ENCODE data around the gene ARHGAP6. TPM values are rescaled to one million over a fixed set of nuclear protein-coding genes. Genes with fewer than 3 reads are reported as not detected.

The ARHGAP6 gene
- total RNA-seq, 1 experiment from 2014 or later = 0.07 TPM

GRCh38 chrX:11585174-11585573, 80.5 kb downstream of the ARHGAP6 start:
- no peak overlapping the region for H2BK15ac ChIP-seq (ENCODE audit: low read depth, low read length)
- H3K27me3 Mint-ChIP-seq (ENCODE audit: low read depth) = peaks cover 27% of the 10 kb centered on the region
- no peaks in the 10 kb centered on the region for H3K4me1 ChIP-seq (ENCODE audit: insufficient read depth, low read length)
- no peak overlapping the region for H3K4ac ChIP-seq (ENCODE audit: low read depth, low read length)
- H3K9me3 ChIP-seq (ENCODE audit: control insufficient read depth, low read depth, low read length) = no peaks in the 10 kb centered on the region
- H3K9ac ChIP-seq (ENCODE audit: extremely low read depth, insufficient read length, low read length) = no peak overlapping the region
- H3K18ac ChIP-seq (ENCODE audit: insufficient read length, low read depth, low read length) = no peak overlapping the region
- WGBS (ENCODE audit: extremely low coverage, insufficient read length, low lambda C conversion rate) = no CpG with 5 or more reads among the region's 1 CpG
- no peak overlapping the region for H2AK5ac ChIP-seq (ENCODE audit: insufficient read length, low read length)
- no peak overlapping the region for H3K14ac ChIP-seq (ENCODE audit: insufficient read depth, low read length)
- no peak overlapping the region for H3K23ac ChIP-seq (ENCODE audit: insufficient read length, low read depth, low read length)
- H4K91ac ChIP-seq (ENCODE audit: insufficient read length, low read depth, low read length) = no peak overlapping the region
- H3K4me1 Mint-ChIP-seq = no peaks in the 10 kb centered on the region
- H3K4me3 Mint-ChIP-seq = no peak overlapping the region
- no peak overlapping the region for H3K27ac ChIP-seq (ENCODE audit: insufficient read length, low read depth, low read length)
- no peak overlapping the region for H4K8ac ChIP-seq (replicated peaks; ENCODE audit: insufficient read length, low read depth, low read length)
- no peaks in the 10 kb centered on the region for H3K27me3 ChIP-seq (ENCODE audit: insufficient read depth, low read length)
- no peaks in the 10 kb centered on the region for H3K79me2 ChIP-seq (ENCODE audit: insufficient read depth, low read length)
- H3K4me2 ChIP-seq (ENCODE audit: insufficient read depth, insufficient read length, low read length) = no peak overlapping the region
- H3K56ac ChIP-seq (ENCODE audit: insufficient read length, low read depth, low read length) = no peak overlapping the region
- peaks cover 0 to 3% (median 0%) of the 10 kb centered on the region in 3 experiments; a peak in 1 of 7 replicates for H3K36me3 Mint-ChIP-seq (ENCODE audit: insufficient read depth in 1 of 3, low read depth in 3 of 3)
- no peaks in the 10 kb centered on the region for H4K20me1 ChIP-seq (ENCODE audit: control insufficient read depth, insufficient read depth, insufficient read length)
- no peak overlapping the region for H2BK20ac ChIP-seq (ENCODE audit: low read depth, low read length, poor library complexity, severe bottlenecking)
- H3K23me2 ChIP-seq (ENCODE audit: insufficient read length, low read depth, low read length, poor library complexity, severe bottlenecking) = no peaks in the 10 kb centered on the region
- no peak overlapping the region for H2BK120ac ChIP-seq (ENCODE audit: low read depth, low read length, poor library complexity, severe bottlenecking)
- no peak for DNase-seq
- peaks cover 53 to 60% of the 10 kb centered on the region in 2 experiments for H3K9me3 Mint-ChIP-seq
- H3T11ph ChIP-seq (ENCODE audit: low read length) = no peak overlapping the region
- H2BK12ac ChIP-seq (ENCODE audit: insufficient read length, low read depth, low read length) = no peak overlapping the region
- no peak for TF ChIP-seq CTCF (conservative IDR thresholded peaks at IDR 0.05)
- H2BK5ac ChIP-seq (ENCODE audit: insufficient read length, low read length) = no peak overlapping the region
- no peak overlapping the region for H3K27ac Mint-ChIP-seq
- H4K5ac ChIP-seq (ENCODE audit: insufficient read length, low read depth, low read length) = no peak overlapping the region
- H3K79me1 ChIP-seq (ENCODE audit: insufficient read depth, low read depth, low read length, poor library complexity, severe bottlenecking) = no peaks in the 10 kb centered on the region
- H2AFZ ChIP-seq (ENCODE audit: low read length) = no peak overlapping the region

All from H9 (cell line).